Breast epithelium (tissue), 4 donors: ENCODE data around the gene CCDC78. TPM values are rescaled to one million over a fixed set of nuclear protein-coding genes. Genes with fewer than 3 reads are reported as not detected.
"Not testable (repeated sequence)": the region's sequence is repeated elsewhere in the genome, so short reads cannot be mapped to it uniquely, and the experiment has no call there.

Source experiments
- DNase-seq, 2 donors: peaks; one replicate each; pipeline ENCODE4 v3.0.0-alpha.2; 2019; ENCODE audit warnings: low spot score in 2 of 2
- H3K27ac ChIP-seq, 2 donors: fragments of 200-600 bp; sonication (generic) in 1 of 2; one replicate each; pipeline ENCODE4 v1.5.1; 2016 to 2019; ENCODE audit warnings: mild to moderate bottlenecking in 1 of 2
- H3K27me3 ChIP-seq, 2 donors: fragments of 200-600 bp; sonication (generic) in 1 of 2; one replicate each; pipeline versions ENCODE4 v1.5.1 to v1.6.0; 2017 to 2019; ENCODE audit warnings: control low read depth in 1 of 2, mild to moderate bottlenecking in 1 of 2
- H3K36me3 ChIP-seq: fragments of 200-600 bp; one replicate; pipeline ENCODE4 v1.5.1; 2019
- H3K4me1 ChIP-seq, 2 donors: fragments of 200-600 bp; sonication (generic); one replicate each; pipeline ENCODE4 v1.5.1; 2016 to 2019; ENCODE audit warnings: control low read depth in 1 of 2
- H3K4me3 ChIP-seq, 3 donors: fragments of 200-600 bp; sonication (generic); 1 replicate in 2 of 3; 2 replicates in 1 of 3; pipeline ENCODE4 v1.5.1; 2016 to 2019; ENCODE audit warnings: mild to moderate bottlenecking in 3 of 3, moderate library complexity in 2 of 3
- H3K9me3 ChIP-seq, 2 donors: fragments of 200-600 bp; sonication (generic) in 1 of 2; one replicate each; pipeline ENCODE4 v1.5.1; 2016 to 2019; ENCODE audit warnings: control low read depth in 1 of 2
- CTCF ChIP-seq, 3 donors: fragments of 450-650 bp; IDR thresholded peaks; one replicate each; pipeline ENCODE4 v1.5.1; 2016 to 2017; ENCODE audit warnings: antibody characterized with exemption in 3 of 3, mild to moderate bottlenecking in 3 of 3, moderate library complexity in 3 of 3
- POLR2A ChIP-seq: fragments of 450-650 bp; IDR thresholded peaks from one replicate; pipeline ENCODE4 v1.6.1; 2016; ENCODE audit warnings: antibody characterized with exemption, mild to moderate bottlenecking, moderate library complexity
- POLR2AphosphoS5 ChIP-seq, 3 donors: sonication (generic); formaldehyde crosslinking; IDR thresholded peaks; one replicate each; pipeline ENCODE4 v1.6.1; 2017; ENCODE audit warnings: antibody characterized with exemption in 3 of 3
- intact Hi-C: fragments of 100-400 bp; cut with DNase I; formaldehyde crosslinking; loops from one replicate; pipeline ENCODE4 v1.15.1; 2023; ENCODE audit warnings: low total_unique reads
- total RNA-seq, 3 donors: library from RNA; depleted of rRNA; stranded (reverse); fragments of >200 nt; gene quantifications; one replicate each; pipeline ENCODE4 v1.1.0, GENCODE V29; 2016

Gene CCDC78
- total RNA-seq, 3 donors from 2014 or later = 0.48 to 2.9 (median 2.6) TPM

- TF ChIP-seq POLR2AphosphoS5 (IDR thresholded peaks at IDR 0.05) (no peak), CTCF (IDR thresholded peaks at IDR 0.05) (no peak), POLR2A (no peak)
- Histone ChIP-seq H3K27ac (peak within 1 kb of the TSS in 1 of 2 donors; percentile 4), H3K27me3 (peaks cover 0 to 36% of the 10 kb centered on the region in 2 donors), H3K4me1 (no peaks in the 10 kb centered on the region), H3K9me3 (no peaks in the 10 kb centered on the region), H3K4me3 (no peak within 1 kb of the TSS), H3K36me3 (no peaks in the 10 kb centered on the region)
- intact Hi-C loops = no loop called here
- DNase-seq = no peak
Observed at GRCh38 chr16:760545-761343, 34.5 kb upstream of the CCDC78 start, which contains the start of gene MSLN. Gene MSLN (plus strand): TSS chr16:760734. CDS start chr16:762681, 1,947 bp downstream.

- intact Hi-C loops = no loop called here
- Histone ChIP-seq H3K27me3 (peaks cover 0 to 29% of the 10 kb centered on the region in 2 donors), H3K36me3 (no peaks in the 10 kb centered on the region), H3K9me3 (no peaks in the 10 kb centered on the region), H3K4me3 (no peak overlapping the region), H3K27ac (peak overlapping the region in 1 of 2 donors; percentile 4), H3K4me1 (no peaks in the 10 kb centered on the region)
- TF ChIP-seq POLR2AphosphoS5 (IDR thresholded peaks at IDR 0.05) = no peak
- TF ChIP-seq CTCF (IDR thresholded peaks at IDR 0.05) = no peak
- TF ChIP-seq POLR2A = no peak
- DNase-seq = no peak
Observed at GRCh38 chr16:760065-760464, 33.8 kb upstream of the CCDC78 start.

- intact Hi-C loops = no loop called here
- no peaks in the 10 kb centered on the region for H3K4me1 ChIP-seq
- no peaks in the 10 kb centered on the region for H3K36me3 ChIP-seq
- no peak overlapping the region for H3K4me3 ChIP-seq
- H3K9me3 ChIP-seq = no peaks in the 10 kb centered on the region
- no peak for DNase-seq
- peak overlapping the region in 1 of 2 donors; percentile 4 for H3K27ac ChIP-seq
- TF ChIP-seq POLR2AphosphoS5 (IDR thresholded peaks at IDR 0.05) (no peak), CTCF (IDR thresholded peaks at IDR 0.05) (no peak), POLR2A (no peak)
- H3K27me3 ChIP-seq = peaks cover 0 to 21% of the 10 kb centered on the region in 2 donors
Observed at GRCh38 chr16:759110-759910, 33.1 kb upstream of the CCDC78 start.

- Histone ChIP-seq H3K27me3 (peaks cover 0 to 6% of the 10 kb centered on the region in 2 donors), H3K4me3 (no peak overlapping the region), H3K9me3 (no peaks in the 10 kb centered on the region), H3K4me1 (no peaks in the 10 kb centered on the region), H3K27ac (no peak overlapping the region), H3K36me3 (no peaks in the 10 kb centered on the region)
- no peak for DNase-seq
- no peak for TF ChIP-seq CTCF (IDR thresholded peaks at IDR 0.05)
- TF ChIP-seq POLR2AphosphoS5 (IDR thresholded peaks at IDR 0.05) = no peak
- TF ChIP-seq POLR2A = no peak
- intact Hi-C loops = no loop called here
Observed at GRCh38 chr16:756428-756827, 30.2 kb upstream of the CCDC78 start.

- Histone ChIP-seq H3K27ac (no peak overlapping the region), H3K36me3 (no peaks in the 10 kb centered on the region), H3K4me1 (peaks cover 0 to 3% of the 10 kb centered on the region in 2 donors), H3K4me3 (no peak overlapping the region), H3K9me3 (no peaks in the 10 kb centered on the region), H3K27me3 (no peaks in the 10 kb centered on the region)
- intact Hi-C loops = no loop called here
- TF ChIP-seq CTCF (IDR thresholded peaks at IDR 0.05) (no peak), POLR2A (no peak), POLR2AphosphoS5 (IDR thresholded peaks at IDR 0.05) (no peak)
- no peak for DNase-seq
Observed at GRCh38 chr16:754656-755055, 28.4 kb upstream of the CCDC78 start.

- H3K4me3 ChIP-seq, DNase-seq, H3K36me3 ChIP-seq, H3K4me1 ChIP-seq, H3K9me3 ChIP-seq, H3K27me3 ChIP-seq, H3K27ac ChIP-seq, intact Hi-C loops: not testable (repeated sequence)
Observed at GRCh38 chr16:754121-754607, 27.9 kb upstream of the CCDC78 start.
